ENCODE measurements around the gene DHH.

DNA sequence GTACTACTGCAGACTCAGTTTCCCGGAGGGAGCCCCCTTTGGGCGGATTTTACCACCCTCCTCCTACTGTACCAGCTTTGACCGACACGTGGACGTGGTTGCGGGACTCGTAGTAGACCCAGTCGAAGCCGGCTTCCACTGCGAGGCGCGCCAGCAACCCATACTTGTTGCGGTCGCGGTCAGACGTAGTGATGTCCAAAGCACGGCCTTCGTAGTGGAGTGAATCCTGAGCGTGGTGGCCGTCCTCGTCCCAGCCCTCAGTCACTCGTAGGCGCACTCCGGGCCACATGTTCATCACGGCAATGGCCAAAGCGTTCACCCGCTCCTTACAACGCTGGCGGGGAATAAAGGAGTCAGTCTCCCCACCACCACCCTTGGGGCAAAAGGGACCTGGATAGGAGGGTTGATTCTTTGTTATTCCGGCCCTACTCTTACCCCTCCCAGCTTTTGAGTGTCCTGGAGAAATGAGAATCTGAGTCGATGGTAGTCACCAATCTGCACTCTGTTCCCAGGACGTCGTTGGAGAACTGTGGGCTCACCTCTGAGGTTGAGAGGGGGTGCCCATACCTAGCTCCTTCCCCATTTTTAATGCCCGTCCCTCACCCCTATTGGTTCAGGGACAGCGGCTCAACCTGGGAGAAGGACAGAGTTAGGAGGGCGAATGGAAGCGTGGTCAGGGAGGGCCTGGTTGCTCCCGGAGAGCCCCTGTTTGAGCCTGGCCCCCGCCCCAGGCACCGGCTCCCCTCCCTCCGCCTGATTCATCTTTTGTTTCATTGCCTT is 3.4 kb downstream of the DHH start:
- TF ChIP-seq, protein P1, sequence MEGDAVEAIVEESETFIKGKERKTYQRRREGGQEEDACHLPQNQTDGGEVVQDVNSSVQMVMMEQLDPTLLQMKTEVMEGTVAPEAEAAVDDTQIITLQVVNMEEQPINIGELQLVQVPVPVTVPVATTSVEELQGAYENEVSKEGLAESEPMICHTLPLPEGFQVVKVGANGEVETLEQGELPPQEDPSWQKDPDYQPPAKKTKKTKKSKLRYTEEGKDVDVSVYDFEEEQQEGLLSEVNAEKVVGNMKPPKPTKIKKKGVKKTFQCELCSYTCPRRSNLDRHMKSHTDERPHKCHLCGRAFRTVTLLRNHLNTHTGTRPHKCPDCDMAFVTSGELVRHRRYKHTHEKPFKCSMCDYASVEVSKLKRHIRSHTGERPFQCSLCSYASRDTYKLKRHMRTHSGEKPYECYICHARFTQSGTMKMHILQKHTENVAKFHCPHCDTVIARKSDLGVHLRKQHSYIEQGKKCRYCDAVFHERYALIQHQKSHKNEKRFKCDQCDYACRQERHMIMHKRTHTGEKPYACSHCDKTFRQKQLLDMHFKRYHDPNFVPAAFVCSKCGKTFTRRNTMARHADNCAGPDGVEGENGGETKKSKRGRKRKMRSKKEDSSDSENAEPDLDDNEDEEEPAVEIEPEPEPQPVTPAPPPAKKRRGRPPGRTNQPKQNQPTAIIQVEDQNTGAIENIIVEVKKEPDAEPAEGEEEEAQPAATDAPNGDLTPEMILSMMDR (IDR thresholded peaks at IDR 0.05; ENCODE audit: extremely low read depth in 1 of 2, insufficient read depth in 1 of 2, low read depth in 1 of 2, low read length in 2 of 2), result no peak
- TF ChIP-seq POLR2A (IDR thresholded peaks at IDR 0.05; ENCODE audit: low read depth, low read length), result no peak
- TF ChIP-seq MYC (IDR thresholded peaks at IDR 0.05; ENCODE audit: low read depth, low read length), result no peak
- no peak for TF ChIP-seq POLR2AphosphoS5 (IDR thresholded peaks at IDR 0.05; ENCODE audit: insufficient read depth, low read depth, low read length)

Measured in endothelial cell of umbilical vein (primary cell).